Gastroesophageal sphincter (tissue), 4 donors: ENCODE measurements around the gene BRSK1. TPM values are rescaled to one million over a fixed set of nuclear protein-coding genes. Genes with fewer than 3 reads are reported as not detected.

Experiments
- ATAC-seq: fragments of 150-250 bp; one replicate; pipeline ENCODE4 v1.9.1; 2016; ENCODE audit warnings: mild to moderate bottlenecking, moderate library complexity
- H3K27ac ChIP-seq, 4 donors: fragments of 200-600 bp; sonication (generic) in 3 of 4; 1 replicate in 3 of 4; 2 replicates in 1 of 4; pipeline ENCODE4 v1.5.1; 2016 to 2019
- H3K27me3 ChIP-seq: fragments of 200-600 bp; sonication (generic); one replicate; pipeline ENCODE4 v1.5.1; 2019
- H3K36me3 ChIP-seq, 2 donors: fragments of 200-600 bp; sonication (generic); one replicate each; pipeline ENCODE4 v1.5.1; 2019; ENCODE audit warnings: control low read depth in 1 of 2
- H3K4me1 ChIP-seq, 3 donors: fragments of 200-600 bp; sonication (generic); 1 replicate in 2 of 3; 2 replicates in 1 of 3; pipeline ENCODE4 v1.5.1; 2016 to 2019; ENCODE audit warnings: control low read depth in 2 of 3
- H3K4me3 ChIP-seq, 2 donors: fragments of 200-600 bp; sonication (generic); one replicate each; pipeline ENCODE4 v1.5.1; 2019; ENCODE audit warnings: mild to moderate bottlenecking in 1 of 2, moderate library complexity in 1 of 2
- H3K9me3 ChIP-seq, 3 donors: fragments of 200-600 bp; sonication (generic); one replicate each; pipeline ENCODE4 v1.5.1; 2017 to 2019; ENCODE audit warnings: control low read depth in 2 of 3
- EP300 ChIP-seq: sonication (generic); formaldehyde crosslinking; IDR thresholded peaks from one replicate; pipeline ENCODE4 v1.6.1; 2017; ENCODE audit warnings: antibody characterized with exemption, mild to moderate bottlenecking
- POLR2A ChIP-seq, 2 donors: fragments of 450-650 bp; IDR thresholded peaks; one replicate each; pipeline ENCODE4 v1.6.1; 2017; ENCODE audit warnings: antibody characterized with exemption in 2 of 2, mild to moderate bottlenecking in 2 of 2, moderate library complexity in 1 of 2
- POLR2AphosphoS5 ChIP-seq: sonication (generic); formaldehyde crosslinking; IDR thresholded peaks from one replicate; pipeline ENCODE4 v1.6.1; 2017; ENCODE audit warnings: antibody characterized with exemption
- WGBS, 2 donors: methylation state at CpG; one replicate each; pipeline ENCODE4 v1.1.5; 2018; ENCODE audit warnings: low coverage in 1 of 2; 5-methylcytosine and 5-hydroxymethylcytosine counted together
- total RNA-seq, 4 donors: library from RNA; depleted of rRNA; stranded (reverse); fragments of >200 nt; gene quantifications; one replicate each; pipeline ENCODE4 v1.1.0, GENCODE V29; 2016
- TF ChIP-seq, protein P1 (sequence below), 4 experiments: fragments of 200-600 bp in 2 of 4; fragments of 450-650 bp in 2 of 4; sonication (generic) in 1 of 4; IDR thresholded peaks; one replicate each; pipeline ENCODE4 v1.5.1; 2017 to 2019; ENCODE audit warnings: antibody characterized with exemption in 4 of 4, mild to moderate bottlenecking in 2 of 4, moderate library complexity in 2 of 4

BRSK1 gene
- total RNA-seq, 4 donors from 2014 or later = 4.0 to 19.8 (median 8.8) TPM

DNA sequence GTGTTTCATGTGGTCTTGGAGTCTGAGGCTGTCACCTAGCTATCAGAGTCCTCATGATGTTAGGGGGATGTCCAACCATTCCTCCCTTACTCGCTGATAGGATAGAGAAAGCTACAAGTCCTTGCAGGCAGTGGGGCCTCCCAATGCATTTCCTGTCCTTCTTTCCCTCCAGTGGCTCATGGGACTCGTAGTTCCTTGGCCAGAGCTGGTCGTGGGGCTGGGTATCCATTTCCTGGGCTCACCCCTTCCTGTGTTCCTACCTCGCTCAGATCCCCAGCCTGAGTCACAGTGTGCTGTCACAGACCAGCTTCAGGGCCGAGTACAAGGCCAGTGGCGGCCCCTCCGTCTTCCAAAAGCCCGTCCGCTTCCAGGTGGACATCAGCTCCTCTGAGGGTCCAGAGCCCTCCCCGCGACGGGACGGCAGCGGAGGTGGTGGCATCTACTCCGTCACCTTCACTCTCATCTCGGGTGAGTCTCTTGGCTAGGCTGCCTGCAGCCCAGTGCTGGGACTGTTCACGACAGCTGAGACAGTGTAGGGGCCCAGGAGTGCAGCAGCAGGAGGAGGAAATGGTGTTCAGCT, 22.3 kb downstream of the BRSK1 start:
- ATAC-seq = no peak
- TF ChIP-seq POLR2AphosphoS5 (no peak), POLR2A (IDR thresholded peaks at IDR 0.05) (no peak), EP300 (no peak)
- TF ChIP-seq, protein P1, sequence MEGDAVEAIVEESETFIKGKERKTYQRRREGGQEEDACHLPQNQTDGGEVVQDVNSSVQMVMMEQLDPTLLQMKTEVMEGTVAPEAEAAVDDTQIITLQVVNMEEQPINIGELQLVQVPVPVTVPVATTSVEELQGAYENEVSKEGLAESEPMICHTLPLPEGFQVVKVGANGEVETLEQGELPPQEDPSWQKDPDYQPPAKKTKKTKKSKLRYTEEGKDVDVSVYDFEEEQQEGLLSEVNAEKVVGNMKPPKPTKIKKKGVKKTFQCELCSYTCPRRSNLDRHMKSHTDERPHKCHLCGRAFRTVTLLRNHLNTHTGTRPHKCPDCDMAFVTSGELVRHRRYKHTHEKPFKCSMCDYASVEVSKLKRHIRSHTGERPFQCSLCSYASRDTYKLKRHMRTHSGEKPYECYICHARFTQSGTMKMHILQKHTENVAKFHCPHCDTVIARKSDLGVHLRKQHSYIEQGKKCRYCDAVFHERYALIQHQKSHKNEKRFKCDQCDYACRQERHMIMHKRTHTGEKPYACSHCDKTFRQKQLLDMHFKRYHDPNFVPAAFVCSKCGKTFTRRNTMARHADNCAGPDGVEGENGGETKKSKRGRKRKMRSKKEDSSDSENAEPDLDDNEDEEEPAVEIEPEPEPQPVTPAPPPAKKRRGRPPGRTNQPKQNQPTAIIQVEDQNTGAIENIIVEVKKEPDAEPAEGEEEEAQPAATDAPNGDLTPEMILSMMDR (IDR thresholded peaks at IDR 0.05) = no peak
- WGBS, 2 donors = 67 to 88% methylated on average over 2 to 6 of the region's 17 CpGs

GRCh38 chr19:55306712-55307111, 22.9 kb downstream of the BRSK1 start:
- H3K27me3 ChIP-seq = no peaks in the 10 kb centered on the region
- H3K4me3 ChIP-seq = no peak overlapping the region
- 58 to 63% methylated on average over 2 of the region's 3 CpGs for WGBS, 2 donors
- peaks cover 0 to 82% of the 10 kb centered on the region in 2 donors for H3K36me3 ChIP-seq
- no peak overlapping the region for H3K27ac ChIP-seq
- ATAC-seq = no peak
- TF ChIP-seq, protein P1 (IDR thresholded peaks at IDR 0.05) = no peak
- no peak for TF ChIP-seq EP300
- TF ChIP-seq POLR2A (IDR thresholded peaks at IDR 0.05) = no peak
- no peak for TF ChIP-seq POLR2AphosphoS5
- H3K9me3 ChIP-seq = no peaks in the 10 kb centered on the region
- peaks cover 0 to 5% (median 0%) of the 10 kb centered on the region in 3 donors for H3K4me1 ChIP-seq

More for the DNA sequence above, 22.3 kb downstream of the BRSK1 start:
- H3K27ac ChIP-seq = no peak overlapping the region
- H3K36me3 ChIP-seq = peaks cover 0 to 82% of the 10 kb centered on the region in 2 donors
- H3K4me1 ChIP-seq = peaks cover 0 to 11% (median 5%) of the 10 kb centered on the region in 3 donors
- no peaks in the 10 kb centered on the region for H3K9me3 ChIP-seq
- H3K27me3 ChIP-seq = no peaks in the 10 kb centered on the region
- H3K4me3 ChIP-seq = no peak overlapping the region

GRCh38 chr19:55308281-55308680, 24.5 kb downstream of the BRSK1 start:
- H3K36me3 ChIP-seq = peaks cover 0 to 73% of the 10 kb centered on the region in 2 donors
- TF ChIP-seq, protein P1 (IDR thresholded peaks at IDR 0.05) = no peak
- TF ChIP-seq POLR2AphosphoS5 (no peak), POLR2A (IDR thresholded peaks at IDR 0.05) (no peak), EP300 (no peak)
- no peaks in the 10 kb centered on the region for H3K4me1 ChIP-seq
- no peak overlapping the region for H3K4me3 ChIP-seq
- no peaks in the 10 kb centered on the region for H3K9me3 ChIP-seq
- WGBS, 2 donors = 90% methylated on average over 8 of the region's 11 CpGs; no CpG with 5 or more reads in 1 of the 2 donors
- H3K27me3 ChIP-seq = no peaks in the 10 kb centered on the region
- H3K27ac ChIP-seq = no peak overlapping the region
- ATAC-seq = no peak

DNA sequence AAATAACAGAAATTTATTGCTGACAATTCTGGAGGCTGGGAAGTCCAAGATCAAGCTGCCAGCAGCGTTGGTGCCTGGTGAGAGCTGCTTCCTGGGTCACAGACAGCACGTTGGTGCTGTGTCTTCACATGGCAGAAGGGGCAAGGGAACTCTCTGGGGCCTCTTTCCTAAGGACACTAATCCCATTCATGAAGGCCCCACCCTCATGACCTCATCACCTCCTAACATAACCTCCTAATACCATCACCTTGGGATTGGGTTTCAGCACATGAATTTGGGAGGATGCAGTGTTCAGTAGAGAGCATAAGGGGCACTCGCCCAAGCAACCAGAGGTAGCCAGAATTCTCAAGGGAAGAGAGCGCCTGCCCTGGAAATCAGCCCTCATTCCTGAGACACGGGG, 25.7 kb downstream of the BRSK1 start:
- H3K4me3 ChIP-seq = no peak overlapping the region
- no peak for TF ChIP-seq POLR2AphosphoS5
- no peak for TF ChIP-seq EP300
- no peak for TF ChIP-seq POLR2A (IDR thresholded peaks at IDR 0.05)
- TF ChIP-seq, protein P1 (IDR thresholded peaks at IDR 0.05) = no peak
- H3K4me1 ChIP-seq = no peaks in the 10 kb centered on the region
- H3K27ac ChIP-seq = no peak overlapping the region
- peaks cover 6% of the 10 kb centered on the region for H3K27me3 ChIP-seq
- H3K9me3 ChIP-seq = no peaks in the 10 kb centered on the region
- peaks cover 0 to 61% of the 10 kb centered on the region in 2 donors for H3K36me3 ChIP-seq
- 97% methylated on average over 5 of the region's 5 CpGs; no CpG with 5 or more reads in 1 of the 2 donors for WGBS, 2 donors
- no peak for ATAC-seq

DNA sequence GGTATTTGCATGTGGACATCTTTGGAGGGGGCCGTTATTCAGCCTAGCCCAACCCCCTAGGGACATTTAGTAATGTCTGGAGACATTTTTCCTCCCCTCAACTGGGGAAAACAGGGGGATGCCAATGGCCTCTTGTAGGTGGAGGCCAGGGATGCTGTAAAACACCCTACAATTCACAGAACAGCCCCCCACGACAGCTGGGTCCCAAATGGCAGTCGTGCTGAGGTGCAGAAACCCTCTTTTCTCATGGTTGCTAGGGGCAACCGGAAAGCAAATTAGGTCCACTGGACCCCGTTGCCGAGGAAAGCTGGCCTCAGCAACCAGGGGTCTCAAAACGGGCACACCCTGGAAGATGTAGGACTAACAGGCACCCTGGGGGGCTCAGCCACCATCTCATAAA, 26.7 kb downstream of the BRSK1 start:
- Histone ChIP-seq H3K27ac (no peak overlapping the region), H3K4me1 (no peaks in the 10 kb centered on the region), H3K9me3 (no peaks in the 10 kb centered on the region), H3K27me3 (peaks cover 11% of the 10 kb centered on the region), H3K4me3 (no peak overlapping the region), H3K36me3 (peaks cover 0 to 52% of the 10 kb centered on the region in 2 donors)
- no peak for ATAC-seq
- TF ChIP-seq, protein P1 (IDR thresholded peaks at IDR 0.05) = no peak
- TF ChIP-seq EP300 (no peak), POLR2A (IDR thresholded peaks at IDR 0.05) (no peak), POLR2AphosphoS5 (no peak)
- 73 to 90% methylated on average over 2 of the region's 7 CpGs for WGBS, 2 donors
